Measurements from ENCODE around the gene FAM241B.

Gene FAM241B

DNA sequence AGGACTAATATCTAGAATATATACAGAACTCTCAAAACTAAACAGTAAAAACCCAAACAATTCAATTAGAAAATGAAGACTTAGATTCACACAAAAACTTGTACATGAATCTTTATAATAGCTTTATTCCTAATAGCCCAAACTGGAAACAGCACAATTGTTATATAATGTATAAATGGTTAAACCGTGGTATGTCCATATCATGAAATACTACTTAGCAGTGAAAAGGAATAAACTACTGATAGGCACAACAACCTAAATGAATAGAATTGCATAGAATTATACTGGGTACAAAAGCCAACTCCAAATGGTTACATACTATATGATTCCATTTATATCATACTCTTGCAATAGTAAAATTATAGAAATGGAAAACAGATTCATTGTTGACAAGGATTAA is 21.0 kb upstream of the FAM241B start:
- POLR2A ChIA-PET, result no interaction called here
- no peak for TF ChIP-seq BHLHE40 (IDR thresholded peaks at IDR 0.05; ENCODE audit: borderline replicate concordance)
- no peak for TF ChIP-seq LEF1 (IDR thresholded peaks at IDR 0.05; ENCODE audit: borderline replicate concordance)
- no peak for TF ChIP-seq NFRKB (IDR thresholded peaks at IDR 0.05)
- TF ChIP-seq L3MBTL2 (conservative IDR thresholded peaks at IDR 0.05), result no peak
- no peak for TF ChIP-seq SP1 (IDR thresholded peaks at IDR 0.05)
- TF ChIP-seq HDGF (IDR thresholded peaks at IDR 0.05; ENCODE audit: borderline replicate concordance), result no peak
- no peak for TF ChIP-seq FOXK2 (IDR thresholded peaks at IDR 0.05)
- no peak for TF ChIP-seq ELF4 (IDR thresholded peaks at IDR 0.05)
- DNase-seq (ENCODE audit: extremely low spot score), result no peak
- CTCF ChIA-PET, result no interaction called here

DNA sequence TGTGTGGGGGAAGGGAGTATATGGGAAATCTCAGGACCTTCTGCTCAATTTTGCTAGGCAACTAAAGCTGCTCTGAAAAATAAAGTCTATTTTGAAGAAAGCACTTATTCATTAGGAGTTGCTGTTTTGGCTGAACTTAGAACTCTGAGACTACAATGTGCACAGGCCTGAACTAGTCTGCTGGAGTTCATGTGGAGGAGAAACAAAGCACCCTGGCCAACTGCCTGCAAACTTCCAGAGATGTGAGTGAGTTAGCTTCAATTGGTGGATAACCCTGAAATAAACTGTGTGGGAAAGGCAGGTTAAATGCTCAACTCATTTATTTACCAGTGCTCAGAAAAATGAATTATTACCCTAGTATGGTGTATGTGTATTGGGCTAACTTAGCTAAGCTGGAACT is 17.3 kb upstream of the FAM241B start:
- ChIA-PET CTCF (no interaction called here), POLR2A (no interaction called here)
- DNase-seq (ENCODE audit: extremely low spot score), result no peak
- TF ChIP-seq ELF4 (IDR thresholded peaks at IDR 0.05), result no peak
- TF ChIP-seq FOXK2 (IDR thresholded peaks at IDR 0.05), result no peak
- TF ChIP-seq LEF1 (IDR thresholded peaks at IDR 0.05; ENCODE audit: borderline replicate concordance), result no peak
- TF ChIP-seq ZNF384 (IDR thresholded peaks at IDR 0.05), result no peak

DNA sequence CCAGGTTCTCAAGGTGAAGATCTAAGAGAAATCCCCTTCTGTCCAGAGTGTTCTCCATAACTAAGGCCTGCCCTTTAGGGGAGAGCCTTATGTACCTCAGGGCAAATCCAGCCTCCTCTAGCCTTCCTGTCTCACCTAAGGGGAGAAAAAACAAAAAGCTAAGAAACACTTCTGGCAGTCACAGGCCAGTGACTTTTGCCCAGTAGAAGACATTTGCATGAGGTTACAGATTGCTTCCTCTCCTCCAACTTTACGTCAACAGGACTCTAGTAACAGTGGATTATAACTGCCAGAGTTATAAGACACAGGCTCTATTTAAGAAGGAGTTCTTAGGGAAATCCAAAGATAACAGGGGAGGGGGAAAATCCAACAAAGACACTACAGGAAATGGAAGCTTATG is 15.9 kb upstream of the FAM241B start:
- ChIA-PET POLR2A (no interaction called here), CTCF (interaction anchor here (0.8 kb wide), 1 partner anchor 15 kb away, joined by 3 read pairs; no protein-coding TSS in a partner anchor)
- DNase-seq (ENCODE audit: extremely low spot score), result no peak
- no peak for TF ChIP-seq TARDBP (IDR thresholded peaks at IDR 0.05)
- no peak for TF ChIP-seq L3MBTL2 (conservative IDR thresholded peaks at IDR 0.05)
- TF ChIP-seq ZNF384 (IDR thresholded peaks at IDR 0.05), result no peak

DNA sequence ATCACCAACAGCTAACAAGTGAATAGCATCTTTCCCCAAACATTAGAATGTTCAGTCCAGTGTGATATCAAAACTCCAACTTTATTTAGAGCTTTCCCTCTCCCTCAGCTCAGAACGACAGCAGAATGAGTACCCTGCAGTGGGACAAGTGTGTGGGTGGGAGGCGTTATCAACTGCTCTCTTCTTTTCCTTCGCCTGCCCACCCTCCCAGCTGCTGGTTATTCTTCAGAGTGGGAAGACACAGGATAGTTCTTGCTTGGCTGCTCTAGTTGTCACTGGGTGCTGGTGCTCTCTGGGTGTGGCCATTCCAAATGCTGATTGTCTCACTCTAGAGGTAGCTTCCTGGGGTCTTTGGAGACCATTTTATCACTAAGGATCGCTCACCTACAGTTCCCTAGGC is 13.7 kb upstream of the FAM241B start:
- POLR2A ChIA-PET, result no interaction called here
- DNase-seq (ENCODE audit: extremely low spot score), result no peak
- TF ChIP-seq SUZ12 (IDR thresholded peaks at IDR 0.05) (no peak), NFRKB (IDR thresholded peaks at IDR 0.05) (no peak), ZNF384 (IDR thresholded peaks at IDR 0.05) (no peak), ARNT (IDR thresholded peaks at IDR 0.05) (no peak), FOXK2 (IDR thresholded peaks at IDR 0.05) (no peak), FOXA1 (IDR thresholded peaks at IDR 0.05) (no peak), HDGF (IDR thresholded peaks at IDR 0.05; ENCODE audit: borderline replicate concordance) (no peak), L3MBTL2 (conservative IDR thresholded peaks at IDR 0.05) (no peak)
- TF ChIP-seq, protein P1, sequence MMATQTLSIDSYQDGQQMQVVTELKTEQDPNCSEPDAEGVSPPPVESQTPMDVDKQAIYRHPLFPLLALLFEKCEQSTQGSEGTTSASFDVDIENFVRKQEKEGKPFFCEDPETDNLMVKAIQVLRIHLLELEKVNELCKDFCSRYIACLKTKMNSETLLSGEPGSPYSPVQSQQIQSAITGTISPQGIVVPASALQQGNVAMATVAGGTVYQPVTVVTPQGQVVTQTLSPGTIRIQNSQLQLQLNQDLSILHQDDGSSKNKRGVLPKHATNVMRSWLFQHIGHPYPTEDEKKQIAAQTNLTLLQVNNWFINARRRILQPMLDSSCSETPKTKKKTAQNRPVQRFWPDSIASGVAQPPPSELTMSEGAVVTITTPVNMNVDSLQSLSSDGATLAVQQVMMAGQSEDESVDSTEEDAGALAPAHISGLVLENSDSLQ (IDR thresholded peaks at IDR 0.05), result no peak
- CTCF ChIA-PET, result interaction anchor here (1.0 kb wide), 1 partner anchor 20 kb away, joined by 3 read pairs; no protein-coding TSS in a partner anchor

DNA sequence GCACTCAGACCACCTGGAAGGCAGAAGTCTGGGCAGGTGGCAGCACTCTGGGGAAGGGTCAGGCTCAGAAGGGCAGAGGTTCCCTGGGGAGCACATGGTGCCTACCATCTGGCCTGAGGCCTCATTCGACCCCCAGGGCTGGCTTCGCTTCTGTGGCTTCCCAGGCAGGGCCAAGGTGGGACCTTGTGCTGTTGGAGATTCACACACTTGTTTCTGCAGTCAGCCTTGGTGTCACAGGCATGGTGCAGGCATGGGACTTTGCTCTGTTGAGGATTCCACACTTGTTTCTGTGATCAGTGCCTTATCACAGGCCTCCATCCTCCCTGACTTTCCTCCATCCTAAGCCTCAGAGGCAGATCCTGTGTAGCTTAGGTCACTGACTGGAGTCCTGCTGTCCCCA is 11.3 kb upstream of the FAM241B start:
- no peak for TF ChIP-seq L3MBTL2 (conservative IDR thresholded peaks at IDR 0.05)
- CTCF ChIA-PET, result interaction anchor here (0.7 kb wide), 1 partner anchor 9 kb away, joined by 3 read pairs; no protein-coding TSS in a partner anchor
- POLR2A ChIA-PET, result no interaction called here
- DNase-seq (ENCODE audit: extremely low spot score), result no peak

DNA sequence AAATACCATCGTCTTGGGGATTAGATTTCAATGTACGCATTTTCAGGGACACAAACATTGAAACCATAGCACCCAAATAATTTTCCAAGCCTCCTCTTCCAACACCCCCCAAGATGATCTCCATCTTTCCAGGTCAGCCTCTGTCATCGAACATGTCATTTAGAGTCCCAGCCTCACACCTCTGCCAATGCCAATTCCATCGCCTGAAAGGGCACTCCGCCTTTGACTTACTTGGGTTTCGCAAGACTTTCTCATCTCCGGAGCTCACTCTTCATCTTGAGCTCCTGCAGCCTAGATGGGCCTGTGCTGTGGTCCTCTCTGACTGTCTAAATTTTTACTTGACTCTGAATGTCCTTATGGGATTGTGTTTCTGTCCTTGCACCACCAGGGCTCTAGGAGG is 10.4 kb upstream of the FAM241B start:
- ChIA-PET CTCF (no interaction called here), POLR2A (interaction anchor here (0.8 kb wide), 1 partner anchor 10 kb away, joined by 3 read pairs; no protein-coding TSS in a partner anchor)
- TF ChIP-seq, protein P1 (IDR thresholded peaks at IDR 0.05), result no peak
- TF ChIP-seq TARDBP (IDR thresholded peaks at IDR 0.05) (no peak), FOXM1 (IDR thresholded peaks at IDR 0.05; ENCODE audit: borderline replicate concordance) (no peak), ZNF384 (IDR thresholded peaks at IDR 0.05) (no peak), SP1 (IDR thresholded peaks at IDR 0.05) (no peak), ARNT (IDR thresholded peaks at IDR 0.05) (no peak), L3MBTL2 (conservative IDR thresholded peaks at IDR 0.05) (no peak), ELF4 (IDR thresholded peaks at IDR 0.05) (no peak), CTBP1 (IDR thresholded peaks at IDR 0.05; ENCODE audit: borderline replicate concordance) (no peak), LEF1 (IDR thresholded peaks at IDR 0.05; ENCODE audit: borderline replicate concordance) (no peak), FOXK2 (IDR thresholded peaks at IDR 0.05) (no peak), BHLHE40 (IDR thresholded peaks at IDR 0.05; ENCODE audit: borderline replicate concordance) (no peak)
- DNase-seq (ENCODE audit: extremely low spot score), result no peak

DNA sequence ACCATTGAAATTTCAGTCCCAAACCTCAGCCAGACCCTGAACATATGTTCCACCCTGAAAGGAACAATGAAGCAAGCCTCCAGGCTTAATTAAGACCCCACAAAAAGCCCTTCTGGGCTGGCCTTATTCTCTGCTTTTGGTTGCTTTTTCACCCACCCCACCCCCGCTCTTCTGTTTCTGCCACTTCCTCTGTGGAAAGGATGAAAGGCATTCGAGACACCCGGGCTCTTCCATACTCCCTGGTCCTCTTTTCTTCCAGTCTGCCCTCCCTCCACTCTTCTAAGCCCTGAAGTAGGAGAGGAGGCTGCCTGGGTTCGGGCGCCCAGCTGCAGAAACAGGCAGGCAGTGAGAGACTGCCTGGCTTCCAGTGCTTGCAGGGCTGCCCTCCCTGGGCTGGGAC is 9.4 kb upstream of the FAM241B start:
- CTCF ChIA-PET, result no interaction called here
- no peak for TF ChIP-seq BHLHE40 (IDR thresholded peaks at IDR 0.05; ENCODE audit: borderline replicate concordance)
- no peak for TF ChIP-seq CTBP1 (IDR thresholded peaks at IDR 0.05; ENCODE audit: borderline replicate concordance)
- no peak for TF ChIP-seq LEF1 (IDR thresholded peaks at IDR 0.05; ENCODE audit: borderline replicate concordance)
- TF ChIP-seq TARDBP (IDR thresholded peaks at IDR 0.05), result no peak
- TF ChIP-seq ELF4 (IDR thresholded peaks at IDR 0.05), result no peak
- no peak for TF ChIP-seq FOXA1 (IDR thresholded peaks at IDR 0.05)
- no peak for DNase-seq (ENCODE audit: extremely low spot score)
- POLR2A ChIA-PET, result no interaction called here

DNA sequence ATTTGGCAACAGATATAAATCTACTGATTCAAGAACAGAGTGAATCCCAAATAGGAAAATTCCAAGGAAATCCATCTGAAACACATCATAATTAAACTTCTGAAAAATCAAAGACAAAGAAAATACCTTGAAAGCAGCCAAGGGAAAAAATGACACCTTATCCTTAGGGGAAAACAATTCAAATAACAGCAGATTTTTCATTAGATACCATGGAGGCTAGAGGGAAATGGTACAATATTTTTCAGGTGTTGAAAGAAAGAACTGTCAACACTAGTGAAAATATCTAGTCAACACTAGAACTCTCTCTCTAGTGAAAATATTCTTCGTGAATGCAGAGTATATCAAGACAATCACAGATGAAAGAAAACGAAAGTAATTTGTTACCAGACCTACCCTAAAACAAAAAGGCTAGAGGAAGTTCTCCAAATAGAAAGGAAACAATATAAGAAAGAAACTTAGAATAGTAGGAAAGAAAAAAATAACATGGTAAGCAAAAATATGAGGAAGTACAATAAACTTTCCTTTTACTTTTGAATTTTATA is 5.7 kb upstream of the FAM241B start:
- no peak for DNase-seq (ENCODE audit: extremely low spot score)
- POLR2A ChIA-PET, result no interaction called here
- CTCF ChIA-PET, result no interaction called here
- no peak for TF ChIP-seq CTBP1 (IDR thresholded peaks at IDR 0.05; ENCODE audit: borderline replicate concordance)
- no peak for TF ChIP-seq SUZ12 (IDR thresholded peaks at IDR 0.05)
- no peak for TF ChIP-seq LEF1 (IDR thresholded peaks at IDR 0.05; ENCODE audit: borderline replicate concordance)
- no peak for TF ChIP-seq ARNT (IDR thresholded peaks at IDR 0.05)
- TF ChIP-seq FOXK2 (IDR thresholded peaks at IDR 0.05), result no peak
- no peak for TF ChIP-seq ELF4 (IDR thresholded peaks at IDR 0.05)
- TF ChIP-seq FOXA1 (IDR thresholded peaks at IDR 0.05), result no peak
- TF ChIP-seq, protein P1 (IDR thresholded peaks at IDR 0.05), result no peak
- TF ChIP-seq SP1 (IDR thresholded peaks at IDR 0.05), result no peak
- TF ChIP-seq NFRKB (IDR thresholded peaks at IDR 0.05), result no peak
- no peak for TF ChIP-seq HDGF (IDR thresholded peaks at IDR 0.05; ENCODE audit: borderline replicate concordance)
- no peak for TF ChIP-seq L3MBTL2 (conservative IDR thresholded peaks at IDR 0.05)
- no peak for TF ChIP-seq FOXM1 (IDR thresholded peaks at IDR 0.05; ENCODE audit: borderline replicate concordance)
- no peak for TF ChIP-seq ZNF384 (IDR thresholded peaks at IDR 0.05)
- TF ChIP-seq TARDBP (IDR thresholded peaks at IDR 0.05), result no peak
- no peak for TF ChIP-seq BHLHE40 (IDR thresholded peaks at IDR 0.05; ENCODE audit: borderline replicate concordance)
